HG03521 (cell line): ENCODE measurements around the gene STAT3.

Experiments used
- ATAC-seq: cut with Tn5 transposase; IDR thresholded peaks from one replicate; pipeline ENCODE4 v1.9.1; 2021; ENCODE audit warnings: mild to moderate bottlenecking, moderate library complexity; ENCODE audit not compliant: unreplicated experiment

Gene STAT3

DNA sequence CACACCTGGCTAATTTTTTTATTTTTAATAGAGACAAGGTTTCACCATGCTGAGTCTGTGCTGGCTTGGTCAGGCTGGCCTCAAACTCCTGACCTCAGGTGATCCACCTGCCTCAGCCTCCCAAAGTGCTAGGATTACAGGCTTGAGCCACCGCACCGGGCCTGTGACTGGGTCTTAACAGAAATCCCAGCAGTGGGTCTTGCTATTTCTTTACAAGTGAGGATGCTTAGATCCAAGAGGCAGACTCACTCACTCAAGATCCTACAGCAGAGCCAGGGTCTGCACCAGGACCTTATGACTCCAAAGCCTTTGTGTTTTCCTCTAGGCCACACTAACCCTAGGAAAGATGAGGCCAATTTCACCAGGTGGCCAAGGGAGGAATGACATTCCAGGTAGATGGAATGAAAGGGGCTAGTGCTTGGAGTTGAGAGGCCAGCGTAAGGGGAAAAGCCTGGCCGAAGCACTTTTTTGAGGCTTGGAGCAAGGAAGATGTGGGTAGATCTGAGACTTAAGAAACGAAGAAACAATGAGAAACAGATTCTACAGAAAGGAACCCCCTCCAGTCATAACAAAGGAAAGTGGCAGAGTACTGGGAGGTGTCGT lies 105.7 kb downstream of the STAT3 start:
- no peak for ATAC-seq

DNA sequence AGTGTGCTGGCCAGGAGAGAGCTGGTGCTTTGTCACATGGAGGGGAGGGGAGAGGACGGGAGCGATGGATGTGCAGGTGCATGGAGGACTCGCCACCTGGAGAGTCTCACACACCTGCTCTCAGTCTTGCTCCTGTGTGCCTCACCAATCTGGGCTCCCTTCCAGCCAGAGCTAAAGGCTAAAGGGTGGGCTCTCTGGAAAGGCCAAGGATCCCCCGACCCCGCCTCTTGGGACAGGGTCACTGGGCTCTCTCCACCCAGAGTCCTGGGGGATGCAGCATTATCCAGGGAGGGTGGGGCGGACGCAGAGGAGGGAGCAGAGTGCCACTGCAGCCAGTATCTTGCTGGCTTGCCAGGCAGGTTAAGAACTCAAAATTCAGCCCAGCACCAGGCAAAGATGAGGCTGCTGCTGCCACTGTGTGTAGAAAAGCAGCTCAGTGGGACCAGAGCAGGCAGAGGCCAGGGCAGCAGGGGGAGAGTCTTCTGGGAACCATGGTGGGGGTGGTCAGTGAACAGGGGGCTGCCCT lies 106.6 kb downstream of the STAT3 start:
- ATAC-seq = no peak

DNA sequence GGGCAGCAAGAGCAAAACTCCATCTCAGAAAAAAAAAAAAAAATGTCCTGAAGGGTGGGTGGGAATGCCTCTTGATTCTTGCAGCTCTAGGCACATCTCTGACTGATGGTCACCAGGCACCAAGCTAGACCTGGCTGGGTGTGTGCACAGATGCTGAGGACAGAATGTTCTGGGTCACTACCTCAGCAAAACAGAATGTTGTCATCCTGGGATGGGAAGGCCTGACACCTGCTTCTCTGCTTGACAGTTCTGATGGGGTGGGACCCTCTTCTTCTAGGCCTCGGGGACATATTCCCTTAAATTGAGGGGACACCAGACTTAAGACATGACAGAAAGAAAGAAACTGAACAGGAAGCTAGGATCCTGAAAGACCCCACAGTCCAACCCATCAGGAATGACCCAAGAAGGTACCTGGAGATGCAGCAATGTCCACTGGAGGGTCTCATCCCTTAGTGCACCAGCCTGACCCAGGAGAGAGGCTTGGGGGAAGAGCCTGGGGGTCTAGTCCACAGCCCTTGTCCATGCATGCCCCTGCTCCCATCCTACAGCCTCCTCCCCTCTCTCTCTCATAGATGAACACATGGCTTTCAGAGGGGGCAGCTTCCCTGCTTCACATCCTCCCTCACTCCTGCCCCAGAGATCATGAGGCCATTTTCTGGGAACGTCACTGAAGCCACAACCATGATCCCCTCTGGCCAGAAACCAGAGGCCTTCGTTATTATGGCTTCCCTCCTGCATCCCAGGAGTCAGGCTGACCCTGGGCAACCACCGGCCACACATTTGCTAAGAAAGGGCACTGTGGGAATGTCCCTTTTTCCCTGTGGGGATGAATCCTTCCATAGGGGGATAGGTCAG lies 108.2 kb downstream of the STAT3 start:
- no peak for ATAC-seq

DNA sequence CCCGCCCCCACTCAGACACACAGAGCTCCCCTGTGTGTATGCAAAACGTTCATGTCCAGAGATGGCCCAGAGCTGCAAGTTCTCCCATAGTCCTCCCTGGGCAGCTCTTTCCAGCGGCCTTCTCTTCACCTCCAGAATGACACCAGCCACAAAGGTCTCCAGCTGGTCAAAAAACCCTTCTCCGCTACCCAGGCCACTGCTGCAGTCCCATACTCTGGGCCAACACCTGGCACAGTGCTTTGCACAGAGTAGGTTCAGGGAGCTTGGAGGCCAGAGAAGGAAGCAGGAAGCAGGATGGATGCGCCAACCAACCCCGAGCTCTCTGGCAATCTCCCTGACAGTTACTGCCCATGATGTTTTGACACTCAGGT lies 110.9 kb downstream of the STAT3 start:
- ATAC-seq = no peak

DNA sequence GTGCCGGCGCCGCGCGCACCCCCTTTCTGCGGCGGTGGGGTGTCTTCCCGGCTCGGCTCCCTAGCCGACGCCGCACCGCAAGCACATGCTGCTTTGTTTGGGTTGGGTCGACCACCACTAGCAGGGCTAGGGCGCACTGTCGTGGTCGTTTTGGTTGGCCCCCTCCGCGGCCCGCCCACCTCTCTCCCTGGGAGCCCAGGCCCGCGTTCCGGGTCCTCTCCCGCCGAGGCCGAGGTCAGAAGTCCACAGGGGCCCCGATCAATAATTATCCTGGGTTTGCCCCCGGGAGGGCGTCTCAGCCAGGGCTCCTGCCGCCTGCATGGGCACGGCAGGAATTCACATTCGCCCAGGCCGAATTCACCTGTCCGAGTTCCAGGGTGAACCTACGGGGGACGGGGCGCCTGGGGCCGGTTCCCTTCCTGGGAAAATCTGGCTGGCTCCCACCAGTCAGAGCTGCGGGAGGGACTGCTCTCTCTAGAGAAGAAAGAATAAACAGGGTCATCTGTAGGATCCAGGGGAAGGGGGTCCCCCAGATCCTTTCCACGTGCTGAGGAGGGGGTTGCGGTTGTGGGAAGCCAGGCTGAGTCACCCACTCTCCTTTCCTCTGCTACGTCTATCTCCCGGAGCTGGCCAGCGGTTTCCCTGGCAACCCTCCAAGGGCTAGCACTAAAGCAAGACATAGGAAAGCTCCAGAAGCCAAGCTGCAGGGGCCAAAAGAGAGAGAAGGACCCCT lies 111.5 kb downstream of the STAT3 start:
- peak; percentile 18 for ATAC-seq

DNA sequence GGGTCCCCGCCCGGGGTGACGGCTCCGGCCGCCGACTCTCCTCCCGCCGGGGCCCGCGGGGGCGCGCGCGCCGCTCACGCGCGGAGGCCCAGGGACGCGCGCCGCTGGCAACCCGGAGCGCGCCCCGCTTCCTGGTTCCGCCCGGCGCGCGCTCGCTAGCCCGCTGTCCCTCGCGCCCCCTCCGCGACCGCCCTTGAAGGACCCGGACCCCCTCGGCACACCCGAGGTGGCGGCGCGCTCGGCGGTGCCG lies 112.0 kb downstream of the STAT3 start, which contains the start of gene STAT5B:
Gene STAT5B, minus strand, starts transcription at position 33 of the 250 bp plus-strand sequence. CDS start 44,264 bp downstream, outside the sequence.
- peak; percentile 52 for ATAC-seq

DNA sequence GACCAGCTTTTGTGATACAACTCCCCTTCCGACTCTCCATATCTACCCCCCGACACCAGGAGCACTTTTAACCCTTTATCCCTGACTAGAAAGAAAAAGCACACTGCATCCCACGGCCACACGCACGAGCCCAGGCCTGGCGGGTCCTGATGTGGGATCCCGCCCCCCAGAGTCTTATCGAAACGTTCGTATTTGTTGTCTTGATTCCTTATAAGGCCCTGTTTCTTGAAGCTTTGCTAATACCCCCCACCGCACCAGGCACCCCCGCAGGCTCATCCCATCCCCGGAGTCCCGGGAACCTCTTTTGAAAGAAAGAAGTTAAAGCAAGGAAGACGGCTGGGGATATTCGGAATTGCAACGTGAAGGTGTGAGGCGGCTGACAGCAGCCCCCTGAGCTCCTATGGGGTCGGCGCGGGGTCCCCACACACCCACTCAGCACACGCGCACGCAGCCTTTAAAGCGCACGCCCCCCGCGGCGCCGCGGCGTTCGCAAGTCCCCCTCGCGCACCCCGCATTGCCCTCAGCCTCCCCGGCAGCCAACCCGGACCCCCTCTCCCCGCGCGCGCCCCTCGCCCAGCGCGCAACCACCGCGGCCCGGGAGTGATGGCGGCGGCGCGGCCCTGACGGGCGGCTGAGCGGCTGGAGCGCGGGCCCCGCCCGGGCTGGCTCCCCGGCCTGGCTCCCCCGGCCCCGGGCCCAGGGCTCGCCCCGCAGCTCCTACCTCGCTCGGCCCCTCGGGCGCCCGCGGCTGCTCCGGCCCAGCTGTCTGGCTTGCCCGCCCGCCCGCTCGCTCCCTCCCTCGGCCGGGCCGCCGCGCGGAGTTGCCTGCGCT lies 112.5 kb downstream of the STAT3 start:
- peak; percentile 52 for ATAC-seq

DNA sequence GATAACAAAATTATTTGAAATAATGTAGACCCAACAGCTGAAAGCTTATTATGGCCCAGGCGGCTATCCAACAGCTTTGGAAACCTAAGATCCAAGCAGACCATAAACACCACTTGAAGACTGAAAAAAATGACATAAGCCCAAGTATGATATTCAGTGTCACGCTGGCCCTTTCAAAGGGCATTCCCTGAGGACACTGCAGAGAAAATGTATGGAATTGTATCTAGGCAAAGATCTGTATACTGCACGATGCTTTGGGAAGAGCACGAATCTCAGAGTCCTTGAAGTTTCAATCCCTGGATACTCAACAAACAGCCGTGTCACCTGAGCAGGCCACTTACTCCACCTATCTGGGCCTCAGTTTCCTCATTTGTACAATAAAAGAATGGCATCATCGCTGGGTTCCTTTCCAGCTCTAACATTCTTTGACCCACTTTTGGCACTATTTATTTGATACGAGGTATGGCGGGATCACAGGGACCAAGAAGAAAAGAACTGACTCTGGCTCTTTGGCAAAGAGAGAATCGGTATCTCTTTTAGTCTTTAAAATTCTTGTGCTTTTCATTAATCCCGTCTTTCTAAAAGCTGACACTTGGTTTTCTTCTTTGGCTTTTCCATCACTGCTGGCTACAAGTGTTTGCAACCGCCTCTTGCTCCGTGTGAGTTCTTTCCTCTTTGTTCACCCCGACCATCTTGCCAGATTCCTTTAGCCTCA lies 113.3 kb downstream of the STAT3 start:
- no peak for ATAC-seq

DNA sequence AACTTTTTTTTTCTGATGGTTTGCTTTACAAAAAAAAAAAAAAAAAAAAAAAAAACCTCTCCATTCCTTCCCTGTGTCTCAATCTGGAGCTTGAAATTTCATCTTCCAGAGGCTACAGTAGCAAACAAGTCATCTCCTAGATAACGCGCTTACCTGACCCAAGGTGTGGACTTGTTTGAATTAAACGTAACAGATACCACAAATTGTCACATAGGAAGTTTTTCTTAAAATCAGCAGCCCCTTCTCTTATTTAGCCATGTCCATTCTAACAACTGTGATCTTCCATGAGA lies 114.0 kb downstream of the STAT3 start:
- ATAC-seq = no peak

DNA sequence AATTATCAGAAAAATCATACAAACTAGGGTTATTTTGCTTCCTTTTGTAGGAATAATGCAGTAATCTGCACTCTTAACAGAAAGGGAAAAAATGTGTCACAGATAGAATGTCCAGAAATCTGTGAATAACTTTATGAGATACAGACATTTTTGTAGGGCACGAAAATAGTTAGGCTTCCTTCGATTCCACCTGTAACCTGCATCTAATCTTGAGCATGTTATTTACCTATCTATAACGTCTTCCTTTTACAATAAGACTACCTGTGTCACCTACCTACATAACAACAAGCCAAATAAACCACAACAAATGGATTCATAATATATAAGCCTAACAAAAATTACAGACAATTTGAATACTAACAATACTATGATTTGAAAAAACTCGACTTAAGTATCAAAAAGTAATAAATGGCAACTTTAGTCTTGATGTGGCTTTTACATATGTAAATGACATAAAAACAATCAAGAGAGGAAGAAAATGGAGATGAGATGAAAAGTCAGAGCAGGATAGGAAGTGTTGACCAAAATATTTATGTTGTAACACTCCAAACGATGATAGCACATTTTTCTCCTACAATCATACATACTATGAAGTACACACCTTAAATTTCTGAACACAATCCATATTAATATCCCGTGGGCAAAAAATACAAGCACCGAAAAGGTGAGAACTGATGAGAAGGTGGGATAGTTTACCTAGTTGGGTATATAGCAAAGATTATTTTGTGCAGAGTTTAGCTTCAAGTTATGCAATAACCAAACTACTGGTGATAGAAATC lies 114.6 kb downstream of the STAT3 start:
- no peak for ATAC-seq

DNA sequence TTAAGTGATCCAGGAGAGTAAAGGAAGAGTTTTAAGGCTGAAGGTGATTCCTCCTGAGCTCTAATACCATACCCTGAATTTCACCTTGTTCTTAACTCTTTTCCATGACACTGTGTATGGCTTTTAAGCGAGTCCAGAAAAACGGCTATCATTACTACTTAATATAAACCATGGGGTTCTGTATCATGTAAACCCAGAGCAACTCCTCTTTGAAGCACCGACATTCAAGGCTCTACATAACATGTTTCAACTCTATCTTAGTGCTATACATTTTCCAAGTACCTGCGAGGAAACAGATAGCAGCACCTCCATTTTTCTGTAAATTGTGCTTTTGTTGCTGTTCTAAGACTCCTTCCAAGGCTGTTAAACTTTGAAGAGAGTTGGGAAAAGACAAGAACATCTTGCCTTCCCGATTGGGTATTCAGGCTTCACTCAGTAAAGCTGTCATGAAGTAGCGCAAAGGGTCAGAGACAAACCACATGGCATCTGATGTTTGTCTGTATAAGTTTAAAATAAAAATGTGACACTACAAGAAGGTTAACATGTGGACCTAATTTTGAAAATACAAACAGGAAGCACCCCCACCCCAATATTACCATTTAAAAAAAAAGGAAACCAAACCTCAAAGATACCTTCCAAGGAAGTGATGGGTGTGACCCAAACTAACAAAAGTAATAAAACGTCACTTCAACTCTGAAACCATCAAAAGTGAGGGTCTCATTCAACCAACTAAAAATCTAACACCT lies 115.9 kb downstream of the STAT3 start:
- ATAC-seq = no peak

DNA sequence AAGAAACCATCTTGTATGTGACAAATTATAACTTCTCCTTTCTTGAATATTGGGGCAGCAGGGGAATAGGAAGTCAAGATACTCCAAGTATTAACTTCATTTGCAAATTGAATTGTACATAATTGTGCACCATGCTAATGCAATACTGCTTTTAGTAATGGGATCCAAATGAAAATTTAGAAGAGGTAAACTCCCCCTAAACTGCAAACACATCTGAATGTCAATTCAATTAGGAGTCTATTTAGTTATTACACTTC lies 116.5 kb downstream of the STAT3 start:
- ATAC-seq = no peak

DNA sequence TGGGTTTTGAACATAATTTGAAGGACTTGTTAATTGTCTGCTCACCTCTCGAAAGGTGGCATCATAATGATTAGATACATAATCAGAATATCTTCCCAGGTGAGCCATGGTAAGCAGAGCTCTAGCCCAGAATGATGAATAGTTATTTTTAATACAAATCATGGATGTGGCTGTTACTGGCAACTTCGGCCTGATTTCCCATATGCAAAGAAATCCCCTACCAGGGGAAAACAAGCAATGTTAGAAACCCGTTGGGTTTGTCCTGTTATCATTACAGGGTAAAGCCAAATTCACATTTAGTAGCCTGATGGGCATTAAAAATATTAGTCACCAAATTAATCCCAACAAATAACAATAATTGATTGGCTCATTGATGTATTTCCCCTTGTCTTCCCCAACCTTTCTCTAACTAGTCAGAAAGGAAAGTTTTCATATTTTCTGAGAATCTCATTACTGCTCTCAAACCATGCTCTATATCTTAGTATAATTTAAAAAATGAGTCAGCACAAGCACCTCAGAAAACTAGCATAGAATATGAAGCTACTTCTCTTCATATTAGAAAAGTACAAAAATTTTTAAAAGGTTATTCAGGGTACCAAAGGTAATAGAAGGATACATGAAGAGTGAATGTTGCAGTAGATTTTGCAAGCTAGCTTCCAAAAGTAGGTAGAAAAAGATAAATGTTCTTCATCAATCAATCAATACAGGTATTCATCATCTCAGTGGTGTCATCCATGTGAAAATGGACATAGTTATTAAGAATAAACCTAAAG lies 117.0 kb downstream of the STAT3 start:
- no peak for ATAC-seq

DNA sequence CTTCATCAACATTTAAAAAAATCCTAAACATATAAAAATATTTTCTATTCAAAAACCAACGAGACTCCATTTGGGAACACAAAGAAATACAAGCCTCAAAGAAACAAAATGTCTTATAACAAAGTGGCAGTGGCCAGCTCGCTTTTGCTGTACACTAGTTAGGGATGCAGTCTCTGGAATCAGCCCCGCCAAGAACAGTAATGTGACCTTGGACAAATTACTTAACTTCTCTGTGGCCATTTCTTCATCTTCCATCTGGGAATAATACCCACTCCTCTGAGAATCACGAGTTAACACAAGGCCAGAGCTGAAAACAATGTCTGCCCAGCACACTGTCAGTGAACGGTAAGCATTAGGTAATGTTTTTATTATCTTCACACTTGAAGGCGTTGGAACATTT lies 117.6 kb downstream of the STAT3 start:
- no peak for ATAC-seq

DNA sequence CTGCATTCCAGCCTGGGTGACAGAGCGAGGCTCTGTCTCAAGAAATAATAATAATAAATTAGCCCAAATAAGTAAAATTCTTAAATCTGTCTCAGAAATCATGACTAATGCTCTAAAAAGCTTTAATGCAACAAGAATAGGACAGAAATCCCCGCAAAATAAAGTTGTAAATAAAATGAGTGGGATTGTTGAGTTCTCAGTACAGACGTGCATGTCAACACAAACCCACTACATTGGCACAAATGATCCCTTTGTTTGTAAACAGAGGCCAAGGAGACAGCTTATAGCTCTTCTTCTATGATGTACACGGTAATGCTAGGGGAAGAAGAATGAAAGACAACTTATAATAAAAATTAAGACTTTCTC lies 118.1 kb downstream of the STAT3 start:
- ATAC-seq = no peak

DNA sequence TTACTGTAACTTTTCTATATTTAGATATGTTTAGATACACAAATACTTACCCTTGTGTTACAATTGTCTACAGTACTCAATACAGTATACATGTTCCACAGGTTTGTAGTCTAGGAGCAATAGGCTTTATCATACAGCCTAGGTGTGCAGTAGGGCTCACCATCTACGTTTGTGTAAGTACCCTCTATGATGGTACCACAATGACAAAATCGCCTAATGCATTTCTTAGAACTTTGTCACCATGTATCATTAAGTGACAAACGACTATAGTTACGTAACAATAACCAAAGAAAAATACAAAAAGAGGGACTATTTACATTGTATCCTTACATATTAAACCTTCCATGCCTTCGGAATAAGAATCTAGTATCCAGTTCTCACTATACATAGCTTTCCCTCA lies 120.0 kb downstream of the STAT3 start:
- no peak for ATAC-seq

DNA sequence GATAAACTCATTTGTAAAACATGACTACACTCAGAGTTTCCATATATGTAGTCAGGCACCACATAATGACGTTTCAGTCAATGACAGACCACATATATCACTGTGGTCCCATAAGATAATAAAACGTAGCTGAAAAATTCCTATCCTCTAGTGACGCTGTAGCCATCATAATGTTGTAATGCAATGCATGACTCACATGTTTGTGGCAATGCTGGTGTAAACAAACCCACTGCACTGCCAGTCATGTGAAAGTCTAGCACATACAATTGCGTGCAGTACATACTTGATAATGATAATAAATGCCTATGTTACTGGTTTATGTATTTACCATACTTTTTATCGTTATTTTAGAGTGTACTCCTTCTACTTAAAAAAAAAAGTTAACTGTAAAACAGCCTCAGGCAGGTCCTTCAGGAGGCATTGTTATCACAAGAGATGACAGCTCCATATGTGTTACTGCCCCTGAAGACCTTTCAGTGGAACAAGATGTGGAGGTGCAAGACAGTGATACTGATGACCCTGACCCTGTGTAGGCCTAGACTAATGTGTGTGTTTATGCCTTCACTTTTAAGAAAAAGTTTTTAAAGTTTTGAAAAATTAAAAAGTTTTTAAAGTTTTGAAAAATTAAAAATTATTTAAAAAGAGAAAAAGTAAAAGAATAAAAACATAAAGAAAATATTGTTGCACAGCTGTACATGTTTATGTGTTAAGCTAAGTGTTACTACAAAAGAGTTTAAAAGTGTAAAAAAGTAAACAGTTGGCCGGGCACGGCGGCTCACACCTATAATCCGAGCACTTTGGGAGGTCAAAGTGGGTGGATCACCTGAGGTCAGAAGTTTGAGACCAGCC lies 121.1 kb downstream of the STAT3 start:
- no peak for ATAC-seq

DNA sequence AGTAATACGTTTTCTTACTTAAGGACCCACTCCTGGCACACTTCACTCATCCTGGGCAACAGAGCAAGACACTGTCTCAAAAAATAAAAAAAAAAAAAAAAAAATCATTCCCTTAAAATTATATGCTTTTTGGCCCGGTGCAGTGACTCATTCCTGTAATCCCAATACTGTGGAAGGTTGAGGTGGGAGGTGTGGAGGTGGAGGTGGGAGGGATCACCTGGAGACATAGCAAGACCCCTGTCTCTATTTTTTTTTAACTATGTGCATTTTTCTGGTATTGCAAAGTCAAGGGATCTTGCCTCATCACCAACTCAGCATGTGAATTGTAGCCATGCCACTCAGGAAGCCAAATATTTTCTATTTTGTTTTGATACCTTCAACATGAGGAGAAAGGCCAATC lies 121.8 kb downstream of the STAT3 start:
- ATAC-seq = no peak
